ENCODE measurements around the gene RBM28.

DNA sequence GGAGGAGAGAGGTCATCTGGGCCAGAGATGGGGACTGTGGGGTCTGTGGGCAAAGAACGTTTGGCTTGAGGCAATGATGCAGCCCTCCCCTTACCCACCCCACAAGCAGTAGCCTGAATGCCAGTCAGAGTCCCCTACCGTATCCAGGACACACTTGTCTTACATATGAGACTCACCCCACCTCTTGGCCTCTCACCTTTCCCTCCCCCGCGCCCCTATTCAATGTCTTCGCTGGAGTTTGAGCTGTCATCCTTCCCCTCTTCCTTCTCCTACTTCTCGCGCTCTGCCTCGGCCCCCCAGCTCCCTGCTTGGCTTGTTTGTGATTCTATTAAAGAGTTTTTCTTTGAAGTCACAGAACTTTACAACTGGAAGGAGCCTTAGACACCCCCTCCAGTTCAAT is 8.9 kb upstream of the RBM28 start:
- no peak for TF ChIP-seq ZNF707 (tag by site-specific recombination; IDR thresholded peaks at IDR 0.05)
- TF ChIP-seq GFI1B (tag by site-specific recombination; IDR thresholded peaks at IDR 0.05), result no peak
- TF ChIP-seq ZNF274 (IDR thresholded peaks at IDR 0.05; ENCODE audit: low read length), result no peak
- TF ChIP-seq ZNF274 (tag by site-specific recombination; IDR thresholded peaks at IDR 0.05; ENCODE audit: borderline replicate concordance), result no peak

Measured in HEK293 (cell line).